OCI-LY7 (cell line): ENCODE data around the gene DNAJC18. TPM values are rescaled to one million over a fixed set of nuclear protein-coding genes. Genes with fewer than 3 reads are reported as not detected.

Experiments
- BruUV-seq: library from RNA; stranded (reverse); fragments of 400-500 nt; replicated peaks from 2 replicates; lab custom pipeline; 2021; lab: Mats Ljungman, UMichigan
- CTCF ChIA-PET: fragments of 300-600 bp; sonication (Branson Sonifier 250); formaldehyde crosslinking; loops from one replicate; lab custom pipeline; 2022; ENCODE audit warnings: antibody characterized with exemption; ENCODE audit not compliant: unreplicated experiment; lab: Charles Lee
- POLR2A ChIA-PET: fragments of 300-600 bp; sonication (Branson Sonifier 250); formaldehyde crosslinking; loops from one replicate; lab custom pipeline; 2022; ENCODE audit warnings: antibody characterized with exemption; lab: Charles Lee
- DNase-seq: peaks from one replicate; pipeline ENCODE4 v3.0.0-alpha.2; 2015; ENCODE audit warnings: low spot score
- H2AFZ ChIP-seq: fragments of 200-600 bp; sonication (generic), shearing (Covaris generic); 2 replicates; pipeline ENCODE4 v1.6.1; 2014; ENCODE audit warnings: mild to moderate bottlenecking, antibody characterized with exemption, low read length, moderate library complexity
- H3K27ac ChIP-seq: fragments of 200-600 bp; sonication (generic); 2 replicates; pipeline ENCODE4 v1.5.1; 2014; ENCODE audit warnings: mixed run types, low read depth, mild to moderate bottlenecking, moderate library complexity, low read length, inconsistent platforms; ENCODE audit not compliant: poor library complexity, severe bottlenecking
- H3K36me3 ChIP-seq: fragments of 200-600 bp; sonication (generic); 2 replicates; pipeline ENCODE4 v1.6.1; 2014; ENCODE audit warnings: mild to moderate bottlenecking, antibody characterized with exemption, low read length, moderate library complexity, mixed read lengths; ENCODE audit not compliant: insufficient read depth
- H3K4me1 ChIP-seq: fragments of 200-600 bp; sonication (generic); 2 replicates; pipeline ENCODE4 v1.5.1; 2014; ENCODE audit warnings: mild to moderate bottlenecking, low read length; ENCODE audit not compliant: insufficient read depth, poor library complexity, severe bottlenecking
- H3K4me2 ChIP-seq: fragments of 200-600 bp; sonication (generic); 2 replicates; pipeline ENCODE4 v1.6.1; 2014; ENCODE audit warnings: mild to moderate bottlenecking, low read length
- H3K4me3 ChIP-seq: fragments of 200-600 bp; sonication (generic); 2 replicates; pipeline ENCODE4 v1.5.1; 2014; ENCODE audit warnings: mild to moderate bottlenecking, low read depth, low read length; ENCODE audit not compliant: poor library complexity, severe bottlenecking
- H3K79me2 ChIP-seq: fragments of 200-600 bp; sonication (generic); 2 replicates; pipeline ENCODE4 v1.6.1; 2016; ENCODE audit warnings: low read depth, mild to moderate bottlenecking, low read length, moderate library complexity, mixed read lengths; ENCODE audit not compliant: insufficient read depth
- H3K9me2 ChIP-seq: fragments of 200-600 bp; sonication (generic); 2 replicates; pipeline ENCODE4 v1.6.1; 2016; ENCODE audit warnings: mild to moderate bottlenecking, low read length, mixed read lengths; ENCODE audit not compliant: insufficient read depth
- H3K9me3 ChIP-seq: fragments of 200-600 bp; sonication (generic); 2 replicates; pipeline ENCODE4 v1.6.1; 2014; ENCODE audit warnings: mild to moderate bottlenecking, mixed run types, low read length, mixed read lengths
- H4K20me1 ChIP-seq: fragments of 200-600 bp; sonication (generic); 2 replicates; pipeline ENCODE4 v1.6.1; 2014; ENCODE audit warnings: mild to moderate bottlenecking, antibody characterized with exemption, low read length, moderate library complexity, mixed read lengths; ENCODE audit not compliant: insufficient read depth
- CTCF ChIP-seq: fragments of 200-600 bp; sonication (generic); conservative IDR thresholded peaks from 2 replicates; pipeline ENCODE4 v1.5.1; 2014; ENCODE audit warnings: mild to moderate bottlenecking, antibody characterized with exemption, low read length, moderate library complexity, mixed read lengths
- EZH2phosphoT487 ChIP-seq: fragments of 200-600 bp; sonication (generic); IDR thresholded peaks from 2 replicates; pipeline ENCODE4 v1.6.1; 2018; ENCODE audit warnings: low read depth, borderline replicate concordance, mild to moderate bottlenecking, mixed run types, antibody characterized with exemption, low read length, moderate library complexity, mixed read lengths
- intact Hi-C: fragments of 100-400 bp; cut with micrococcal nuclease; formaldehyde crosslinking; loops from one replicate; pipeline ENCODE4 v1.10.0; 2022; ENCODE audit not compliant: unreplicated experiment
- total RNA-seq, 2 experiments: library from RNA; depleted of rRNA in 1 of 2; stranded (reverse); fragments of >200 nt in 1 of 2; shearing (Covaris generic) in 1 of 2; gene quantifications; 2 replicates each; pipeline ENCODE4 v1.2.3, GENCODE V29; 2014 to 2022

The DNAJC18 gene
- total RNA-seq, 2 experiments from 2014 or later: 1.2 to 12.6 TPM

GRCh38 chr5:139473565-139473964, 34.2 kb upstream of the DNAJC18 start:
- CTCF ChIA-PET: no interaction called here
- Histone ChIP-seq H3K4me1 (peaks cover 5% of the 10 kb centered on the region), H3K9me3 (no peaks in the 10 kb centered on the region), H2AFZ (no peak overlapping the region), H3K9me2 (no peaks in the 10 kb centered on the region), H3K79me2 (no peaks in the 10 kb centered on the region), H3K4me2 (no peak overlapping the region), H3K36me3 (no peaks in the 10 kb centered on the region), H3K4me3 (no peak overlapping the region), H3K27ac (no peak overlapping the region), H4K20me1 (no peaks in the 10 kb centered on the region)
- POLR2A ChIA-PET: no interaction called here
- intact Hi-C loops: no loop called here
- no peak for DNase-seq
- no TSS peak for BruUV-seq
- TF ChIP-seq EZH2phosphoT487 (no peak), CTCF (no peak)

- H3K4me1 ChIP-seq: peaks cover 5% of the 10 kb centered on the region
- CTCF ChIA-PET: no interaction called here
- no TSS peak for BruUV-seq
- DNase-seq: no peak
- H2AFZ ChIP-seq: no peak overlapping the region
- no peaks in the 10 kb centered on the region for H3K9me2 ChIP-seq
- H4K20me1 ChIP-seq: no peaks in the 10 kb centered on the region
- H3K36me3 ChIP-seq: no peaks in the 10 kb centered on the region
- no peak overlapping the region for H3K27ac ChIP-seq
- POLR2A ChIA-PET: no interaction called here
- H3K9me3 ChIP-seq: no peaks in the 10 kb centered on the region
- no peak overlapping the region for H3K4me3 ChIP-seq
- H3K79me2 ChIP-seq: no peaks in the 10 kb centered on the region
- no peak overlapping the region for H3K4me2 ChIP-seq
- intact Hi-C loops: no loop called here
- no peak for TF ChIP-seq CTCF
- TF ChIP-seq EZH2phosphoT487: no peak
These were observed 33.8 kb upstream of the DNAJC18 start for GRCh38 chr5:139473105-139473504.

- no peaks in the 10 kb centered on the region for H4K20me1 ChIP-seq
- no peaks in the 10 kb centered on the region for H3K79me2 ChIP-seq
- no peak for TF ChIP-seq EZH2phosphoT487
- no peak for TF ChIP-seq CTCF
- no TSS peak for BruUV-seq
- H3K27ac ChIP-seq: no peak overlapping the region
- no peak overlapping the region for H3K4me2 ChIP-seq
- no peak overlapping the region for H2AFZ ChIP-seq
- H3K9me2 ChIP-seq: no peaks in the 10 kb centered on the region
- ChIA-PET POLR2A (no interaction called here), CTCF (no interaction called here)
- no peaks in the 10 kb centered on the region for H3K9me3 ChIP-seq
- DNase-seq: no peak
- peaks cover 5% of the 10 kb centered on the region for H3K4me1 ChIP-seq
- intact Hi-C loops: no loop called here
- no peak overlapping the region for H3K4me3 ChIP-seq
- H3K36me3 ChIP-seq: no peaks in the 10 kb centered on the region
These were observed 33.2 kb upstream of the DNAJC18 start for GRCh38 chr5:139472386-139473030.
